ENCODE data around the gene MTHFSD. TPM values are rescaled to one million over a fixed set of nuclear protein-coding genes. Genes with fewer than 3 reads are reported as not detected.

Gene MTHFSD
- total and polyA plus RNA-seq, 10 of the 15 experiments (the other 5 are each of a cell fraction or from before 2014, with no cell fraction given): 2.2 to 24.5 (median 18.1) TPM

GRCh38 chr16:86566966-86567700 lies 12.1 kb upstream of the MTHFSD start:
- intact Hi-C loops (cut with micrococcal nuclease; ENCODE audit: unreplicated experiment): loop anchor here (10.0 kb wide), 1 partner anchor 198 kb away; no protein-coding TSS in a partner anchor
- H3K79me2 ChIP-seq (ENCODE audit: control insufficient read depth, insufficient read depth, low read length): no peaks in the 10 kb centered on the region
- H4K20me1 ChIP-seq (ENCODE audit: control insufficient read depth, insufficient read depth): no peaks in the 10 kb centered on the region
- H3K27me3 ChIP-seq (replicated peaks in 1 of 2; ENCODE audit: control insufficient read depth in 2 of 2, insufficient read depth in 2 of 2, low read length in 1 of 2): peaks cover 5 to 15% of the 10 kb centered on the region in 2 experiments
- ChIA-PET SMC1A (ENCODE audit: uncharacterized antibody, unreplicated experiment) (no interaction called here), RAD21 (ENCODE audit: unreplicated experiment) (no interaction called here), CTCF (no interaction called here), POLR2A (no interaction called here)
- H3K9me3 ChIP-seq (replicated peaks; ENCODE audit: control insufficient read depth, insufficient read depth, low read length): no peaks in the 10 kb centered on the region
- in situ Hi-C loops (cut with MboI): loop anchor here (10.0 kb wide), 1 partner anchor 308 kb away; no protein-coding TSS in a partner anchor
- no peaks in the 10 kb centered on the region for H3K36me3 ChIP-seq (ENCODE audit: control insufficient read depth in 2 of 2, insufficient read depth in 2 of 2, low read length in 1 of 2)
- H3K9ac ChIP-seq (ENCODE audit: control insufficient read depth, insufficient read depth, low read length): no peak overlapping the region
- no peak overlapping the region for H3K4me3 ChIP-seq
- WGBS (ENCODE audit: insufficient coverage, insufficient replicate concordance, low lambda C conversion rate, missing lambda C conversion rate): 53% methylated on average over 58 of the region's 88 CpGs
- TF ChIP-seq TARDBP (IDR thresholded peaks at IDR 0.05; ENCODE audit: borderline replicate concordance) (no peak), SUZ12 (IDR thresholded peaks at IDR 0.05; ENCODE audit: unreplicated experiment) (peak; percentile 63), ZNF384 (IDR thresholded peaks at IDR 0.05; ENCODE audit: borderline replicate concordance, low read depth, low read length) (no peak), HDAC6 (IDR thresholded peaks at IDR 0.05; ENCODE audit: unreplicated experiment) (peak; percentile 87)
- FAIRE-seq (no peak), DNase-seq (ENCODE audit: low read depth, low spot score) (no peak), ATAC-seq (no peak)
- no peak overlapping the region for H3K4me2 ChIP-seq (ENCODE audit: control insufficient read depth, insufficient read depth)
- no TSS peak for BruUV-seq (replicated peaks)
- H3K27ac ChIP-seq (ENCODE audit: control insufficient read depth, insufficient read depth): no peak overlapping the region
- no peaks in the 10 kb centered on the region for H3K4me1 ChIP-seq (ENCODE audit: control insufficient read depth, insufficient read depth, low read length)
- no peak overlapping the region for H2AFZ ChIP-seq (ENCODE audit: control insufficient read depth, low read depth, low read length)

GRCh38 chr16:86566601-86566965 lies 11.5 kb upstream of the MTHFSD start, which contains the start of gene FOXC2:
Gene FOXC2 (plus strand): TSS chr16:86566829. CDS start chr16:86567336, 507 bp downstream.
- POLR2A ChIA-PET: no interaction called here
- DNase-seq (ENCODE audit: low read depth, low spot score): no peak
- in situ Hi-C loops (cut with MboI) (loop anchor here (10.0 kb wide), 1 partner anchor 308 kb away; no protein-coding TSS in a partner anchor), intact Hi-C loops (cut with micrococcal nuclease; ENCODE audit: unreplicated experiment) (loop anchor here (10.0 kb wide), 1 partner anchor 198 kb away; no protein-coding TSS in a partner anchor)
- TF ChIP-seq MYC (IDR thresholded peaks at IDR 0.05; ENCODE audit: insufficient read depth, insufficient read length, insufficient replicate concordance, low read length, severe bottlenecking): no peak
- 0 out of 2 replicates have a peak, but pooled peaks have one; percentile 39 for TF ChIP-seq NFYB (IDR thresholded peaks at IDR 0.05; ENCODE audit: insufficient read depth, low read depth, low read length)
- no peak for TF ChIP-seq ZZZ3 (IDR thresholded peaks at IDR 0.05; ENCODE audit: control insufficient read depth, insufficient read length, low read depth)
- no peak for TF ChIP-seq ZNF217 (IDR thresholded peaks at IDR 0.05)
- no peak for TF ChIP-seq HDAC2 (IDR thresholded peaks at IDR 0.05)
- H3K9me3 ChIP-seq (replicated peaks; ENCODE audit: control insufficient read depth, insufficient read depth, low read length): no peaks in the 10 kb centered on the region
- CTCF ChIA-PET: interaction anchor here (4.1 kb wide), 1 partner anchor 495 kb away, joined by 89 read pairs; no protein-coding TSS in a partner anchor
- no peak for ATAC-seq
- SMC1A ChIA-PET (ENCODE audit: uncharacterized antibody, unreplicated experiment): no interaction called here
- BruUV-seq (replicated peaks): no TSS peak
- H3K79me2 ChIP-seq (ENCODE audit: control insufficient read depth, insufficient read depth, low read length): no peaks in the 10 kb centered on the region
- no peak within 1 kb of the TSS for H3K4me3 ChIP-seq
- 41% methylated on average over 30 of the region's 30 CpGs for WGBS (ENCODE audit: insufficient coverage, insufficient replicate concordance, low lambda C conversion rate, missing lambda C conversion rate)
- H4K20me1 ChIP-seq (ENCODE audit: control insufficient read depth, insufficient read depth): no peaks in the 10 kb centered on the region
- no peak for FAIRE-seq
- H3K36me3 ChIP-seq (ENCODE audit: control insufficient read depth in 2 of 2, insufficient read depth in 2 of 2, low read length in 1 of 2): no peaks in the 10 kb centered on the region
- H3K27ac ChIP-seq (ENCODE audit: control insufficient read depth, insufficient read depth): no peak within 1 kb of the TSS
- H2AFZ ChIP-seq (ENCODE audit: control insufficient read depth, low read depth, low read length): no peak within 1 kb of the TSS
- RAD21 ChIA-PET (ENCODE audit: unreplicated experiment): no interaction called here
- H3K4me1 ChIP-seq (ENCODE audit: control insufficient read depth, insufficient read depth, low read length): no peaks in the 10 kb centered on the region
- peaks cover 5 to 15% of the 10 kb centered on the region in 2 experiments for H3K27me3 ChIP-seq (replicated peaks in 1 of 2; ENCODE audit: control insufficient read depth in 2 of 2, insufficient read depth in 2 of 2, low read length in 1 of 2)
- no peak within 1 kb of the TSS for H3K4me2 ChIP-seq (ENCODE audit: control insufficient read depth, insufficient read depth)
- no peak within 1 kb of the TSS for H3K9ac ChIP-seq (ENCODE audit: control insufficient read depth, insufficient read depth, low read length)

Measured in GM12878 (cell line).